Uterus (tissue), 2 donors: Measurements from ENCODE around the gene ABHD6.

Source experiments
- CTCF ChIP-seq, 4 experiments: fragments of 200-600 bp in 2 of 4; fragments of 450-650 bp in 2 of 4; sonication (generic) in 2 of 4; IDR thresholded peaks; one replicate each; pipeline ENCODE4 v1.5.1; 2016 to 2019; ENCODE audit warnings: antibody characterized with exemption in 4 of 4, mild to moderate bottlenecking in 2 of 4, moderate library complexity in 1 of 4
- POLR2A ChIP-seq, 2 donors: fragments of 450-650 bp; IDR thresholded peaks; one replicate each; pipeline ENCODE4 v1.6.1; 2016; ENCODE audit warnings: antibody characterized with exemption in 2 of 2, mild to moderate bottlenecking in 1 of 2, moderate library complexity in 1 of 2

GRCh38 chr3:58246148-58247047, 8.8 kb downstream of the ABHD6 start:
- TF ChIP-seq CTCF (IDR thresholded peaks at IDR 0.05) (no peak), POLR2A (IDR thresholded peaks at IDR 0.05) (no peak)
